ENCODE measurements around the gene RSPH1. TPM values are rescaled to one million over a fixed set of nuclear protein-coding genes. Genes with fewer than 3 reads are reported as not detected.
"Not testable (repeated sequence)": the region's sequence is repeated elsewhere in the genome, so short reads cannot be mapped to it uniquely, and the experiment has no call there.

The RSPH1 gene
- total RNA-seq, 1 donor from 2014 or later = not detected

DNA sequence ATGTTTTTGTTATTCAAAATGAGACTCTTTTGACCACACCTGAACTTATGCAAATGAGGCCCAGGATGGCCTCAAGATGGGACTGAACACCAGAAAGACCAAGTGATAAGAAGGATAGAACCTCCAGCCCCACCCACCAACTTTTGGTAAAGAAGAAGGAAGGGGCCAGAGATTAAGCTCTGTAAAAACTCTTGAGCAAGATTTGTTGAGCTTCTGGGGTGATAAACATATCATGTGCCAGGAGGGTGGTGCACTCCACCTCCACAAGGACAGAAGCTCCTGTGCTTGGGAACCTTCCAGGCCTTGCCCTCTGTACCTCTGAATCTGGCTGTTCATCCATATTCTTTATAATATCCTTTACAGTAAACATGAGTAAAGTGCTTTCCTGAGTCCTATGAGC, 5.3 kb downstream of the RSPH1 start:
- intact Hi-C loops (cut with micrococcal nuclease) = no loop called here

DNA sequence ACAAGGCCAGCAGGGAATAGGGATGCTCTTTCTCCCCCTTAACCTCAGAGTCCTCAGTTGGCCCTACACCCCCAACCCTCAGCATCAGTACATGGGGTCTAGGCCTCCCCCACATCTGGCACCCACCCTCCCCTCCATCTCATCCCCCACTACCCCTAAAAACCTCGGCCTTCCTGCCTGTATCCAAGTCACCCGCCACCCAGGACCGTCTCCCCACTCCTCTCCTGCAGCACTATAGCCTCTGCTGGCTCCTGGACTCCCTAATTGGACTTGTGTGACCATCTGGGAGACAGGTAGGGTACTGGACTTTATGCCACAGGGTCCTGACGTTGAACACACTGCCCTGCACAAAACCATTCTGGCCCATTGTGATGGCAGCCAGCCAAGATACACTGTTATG, 6.0 kb downstream of the RSPH1 start:
- intact Hi-C loops (cut with micrococcal nuclease) = no loop called here

DNA sequence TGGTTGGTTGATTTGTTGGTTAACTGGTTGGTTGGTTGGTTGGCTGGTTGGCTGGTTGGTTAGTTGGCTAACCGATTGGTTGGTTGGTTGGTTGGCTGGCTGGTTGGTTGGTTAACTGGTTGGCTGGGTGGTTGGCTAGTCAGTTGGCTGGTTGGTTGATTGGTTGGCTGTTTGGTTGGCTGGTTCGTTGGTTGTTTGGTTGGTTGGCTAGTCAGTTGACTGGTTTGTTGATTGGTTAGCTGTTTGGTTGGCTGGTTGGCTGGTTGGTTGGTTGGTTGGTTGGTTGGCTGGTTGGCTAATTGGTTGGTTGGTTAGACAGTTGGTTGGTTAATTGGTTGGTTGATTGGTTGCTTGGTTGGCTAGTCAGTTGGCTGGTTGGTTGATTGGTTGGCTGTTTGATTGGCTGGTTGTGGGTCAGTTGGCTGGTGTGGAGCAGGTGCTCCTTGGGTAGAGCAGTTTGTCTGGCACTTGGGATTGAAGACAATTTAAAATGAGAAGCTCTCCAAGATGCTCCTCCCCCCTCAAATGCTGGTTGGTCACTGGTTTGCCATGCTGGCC, 6.9 kb downstream of the RSPH1 start:
- intact Hi-C loops (cut with micrococcal nuclease) = no loop called here

DNA sequence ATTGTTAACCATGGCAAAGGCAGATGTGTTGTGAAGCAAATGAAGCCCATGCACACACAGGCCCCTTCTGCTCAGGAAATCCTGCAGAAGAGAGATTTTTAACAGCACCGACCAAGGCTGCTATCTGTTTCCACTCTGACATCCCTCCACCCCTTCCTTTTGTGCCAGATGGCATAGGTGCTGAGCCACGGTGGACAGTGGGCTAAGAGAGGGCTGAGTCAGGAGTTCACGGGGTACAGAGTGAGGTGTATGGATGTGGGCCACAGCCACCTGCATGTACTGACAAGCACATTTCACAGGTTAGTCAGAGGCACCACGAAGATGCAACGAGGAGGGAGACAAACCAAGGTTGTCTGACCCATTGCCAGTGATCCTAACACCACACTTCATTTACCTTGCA, 9.5 kb downstream of the RSPH1 start:
- intact Hi-C loops (cut with micrococcal nuclease) = no loop called here

DNA sequence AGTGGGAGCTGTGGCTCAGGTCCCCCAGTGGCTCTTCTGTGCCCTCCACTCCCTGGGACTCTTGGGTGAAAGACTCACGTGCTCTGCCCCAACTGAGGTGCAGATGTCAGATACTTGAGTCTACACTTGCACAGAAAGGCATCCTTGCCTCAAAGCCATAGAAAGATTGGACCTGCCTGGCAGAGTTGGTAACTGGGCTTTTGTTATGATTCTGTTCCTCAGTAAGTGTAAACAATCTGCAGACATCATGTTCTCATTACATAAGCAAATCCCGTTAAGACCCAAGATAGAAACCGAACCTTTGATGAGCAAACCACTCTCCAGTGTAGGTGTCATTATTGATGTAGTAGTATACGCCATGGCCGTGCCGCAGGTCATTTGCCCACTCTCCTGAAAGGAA, 10.0 kb downstream of the RSPH1 start:
- intact Hi-C loops (cut with micrococcal nuclease) = no loop called here

DNA sequence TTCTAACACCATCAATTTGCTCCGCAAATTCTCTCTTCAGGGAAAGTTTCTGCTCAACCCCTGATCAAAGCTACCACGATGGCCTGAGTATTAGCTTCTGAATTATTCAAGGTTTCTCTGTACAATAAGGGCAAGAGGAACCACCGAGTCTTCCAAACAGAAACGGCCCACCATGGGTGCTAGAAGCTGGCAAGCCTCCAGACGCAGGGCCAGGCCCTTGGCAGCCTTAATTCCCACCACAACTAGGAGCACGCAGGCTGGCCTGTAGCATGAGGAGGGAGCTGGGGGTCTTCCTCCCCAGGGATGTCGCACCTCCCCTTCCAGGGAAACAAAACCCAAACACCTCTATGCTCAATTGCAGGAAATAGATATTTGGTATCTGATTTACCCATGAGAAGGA, 11.1 kb downstream of the RSPH1 start:
- intact Hi-C loops (cut with micrococcal nuclease) = no loop called here

DNA sequence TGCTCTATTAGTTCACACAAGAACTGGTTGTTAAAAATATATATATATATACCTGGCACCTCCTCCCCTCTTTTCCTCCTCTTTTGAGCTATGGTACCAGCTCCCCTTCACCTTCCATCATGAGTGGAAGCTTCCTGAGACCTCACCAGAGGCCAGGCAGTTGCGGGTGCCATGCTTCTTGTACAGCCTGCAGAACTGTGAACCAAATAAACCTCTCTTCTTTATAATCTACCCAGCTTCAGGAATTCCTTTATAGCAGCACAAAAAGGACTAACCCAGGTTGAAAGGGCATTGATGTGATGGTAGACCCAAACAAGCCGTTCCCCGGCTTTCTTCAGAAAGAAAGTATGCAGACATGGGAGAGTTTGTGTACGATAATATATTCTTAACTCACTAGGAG, 14.9 kb downstream of the RSPH1 start:
- intact Hi-C loops (cut with micrococcal nuclease) = no loop called here

DNA sequence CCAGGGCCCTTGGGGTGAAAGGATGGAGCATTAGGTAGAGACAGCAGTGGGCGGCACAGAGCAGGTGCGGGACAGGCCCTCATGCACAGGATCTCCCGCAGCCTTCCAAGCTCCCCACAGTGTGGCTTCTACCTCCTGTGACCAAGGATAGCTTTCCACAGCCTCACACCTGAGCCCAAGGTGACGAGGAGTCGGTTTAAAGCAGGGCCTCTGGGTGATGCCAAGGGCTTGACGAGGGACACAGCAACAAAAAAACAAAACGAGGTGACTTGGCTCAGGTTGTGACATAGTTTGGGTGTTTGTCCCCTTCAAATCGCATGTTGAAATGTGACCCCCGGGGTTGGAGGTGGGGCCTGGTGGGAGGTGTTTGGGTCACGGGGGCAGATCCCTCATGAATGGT, 15.3 kb downstream of the RSPH1 start:
- intact Hi-C loops (cut with micrococcal nuclease) = no loop called here

DNA sequence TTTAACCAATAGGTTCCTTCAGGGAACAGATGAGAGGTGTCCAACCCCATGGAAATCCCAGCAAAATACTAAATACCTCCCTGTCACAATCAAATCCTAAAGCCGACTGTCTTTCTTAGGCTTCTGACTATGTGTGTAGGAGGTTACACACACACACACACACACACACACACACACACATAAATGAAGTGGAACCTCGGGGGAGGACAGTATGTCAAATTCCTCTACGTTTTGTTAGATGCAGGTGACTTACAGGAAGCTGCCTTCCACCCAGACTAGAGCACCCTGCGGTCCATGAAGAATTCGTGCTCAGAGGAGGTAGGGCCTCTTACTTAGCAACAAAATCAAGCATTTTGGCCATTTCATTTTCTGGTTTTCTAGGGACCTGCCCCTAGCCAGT, 16.4 kb downstream of the RSPH1 start:
- intact Hi-C loops (cut with micrococcal nuclease) = no loop called here

DNA sequence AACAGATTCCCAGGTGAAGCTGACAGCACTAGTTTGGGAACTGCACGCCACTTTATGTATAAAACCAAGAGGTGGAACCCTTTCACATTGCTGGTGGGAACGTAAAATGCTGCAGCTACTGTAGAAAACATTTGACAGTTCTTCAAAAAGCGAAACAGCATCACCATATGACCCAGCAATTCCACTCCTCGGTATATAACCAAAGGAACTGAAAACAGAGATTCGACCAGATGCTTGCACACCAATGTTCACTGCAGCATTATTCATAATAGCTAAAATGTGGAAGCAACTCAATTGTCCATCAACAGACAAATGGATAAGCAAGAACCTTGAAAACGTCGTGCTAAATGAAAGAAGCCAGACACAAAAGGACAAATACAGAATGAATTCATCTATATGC, 17.5 kb downstream of the RSPH1 start:
- intact Hi-C loops (cut with micrococcal nuclease) = no loop called here

DNA sequence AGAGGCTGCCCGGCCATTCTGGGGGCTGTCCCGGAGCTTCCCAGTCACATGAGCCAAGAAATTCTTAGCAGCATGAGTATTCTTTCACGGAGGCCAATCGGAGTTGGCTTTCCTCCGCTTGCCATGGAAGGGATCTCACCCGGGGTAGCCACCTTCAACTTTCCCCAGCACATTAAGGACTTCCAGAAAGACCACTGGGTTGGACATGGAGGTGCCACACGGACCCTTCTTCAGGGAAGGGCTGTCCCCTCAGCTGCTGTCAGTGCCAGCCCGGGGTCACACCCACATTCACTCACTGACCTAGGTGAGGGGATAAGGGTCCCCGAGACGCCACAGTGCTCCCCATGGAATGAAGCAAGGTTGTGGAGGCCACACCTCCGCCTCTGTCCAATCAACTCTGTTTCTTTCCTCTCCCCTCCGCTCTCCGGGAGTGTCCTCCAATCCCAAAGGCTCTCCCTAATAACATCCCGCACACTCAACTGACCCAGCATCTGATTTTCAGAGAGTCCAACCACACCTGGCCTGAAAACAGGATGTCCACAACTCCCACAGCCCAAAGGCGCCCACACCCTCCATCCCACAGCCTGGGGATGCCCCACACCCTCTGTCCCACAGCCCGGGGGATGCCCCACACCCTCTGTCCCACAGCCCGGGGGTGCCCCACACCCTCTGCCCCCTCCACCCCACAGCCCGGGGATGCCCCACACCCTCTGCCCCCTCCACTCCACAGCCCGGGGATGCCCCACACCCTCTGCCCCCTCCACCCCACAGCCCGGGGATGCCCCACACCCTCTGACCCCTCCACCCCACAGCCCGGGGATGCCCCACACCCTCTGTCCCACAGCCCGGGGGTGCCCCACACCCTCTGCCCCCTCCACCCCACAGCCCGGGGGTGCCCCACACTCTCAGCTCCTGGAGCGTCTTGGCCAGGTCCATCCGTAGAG, 19.4 kb downstream of the RSPH1 start:
- intact Hi-C loops (cut with micrococcal nuclease) = no loop called here

DNA sequence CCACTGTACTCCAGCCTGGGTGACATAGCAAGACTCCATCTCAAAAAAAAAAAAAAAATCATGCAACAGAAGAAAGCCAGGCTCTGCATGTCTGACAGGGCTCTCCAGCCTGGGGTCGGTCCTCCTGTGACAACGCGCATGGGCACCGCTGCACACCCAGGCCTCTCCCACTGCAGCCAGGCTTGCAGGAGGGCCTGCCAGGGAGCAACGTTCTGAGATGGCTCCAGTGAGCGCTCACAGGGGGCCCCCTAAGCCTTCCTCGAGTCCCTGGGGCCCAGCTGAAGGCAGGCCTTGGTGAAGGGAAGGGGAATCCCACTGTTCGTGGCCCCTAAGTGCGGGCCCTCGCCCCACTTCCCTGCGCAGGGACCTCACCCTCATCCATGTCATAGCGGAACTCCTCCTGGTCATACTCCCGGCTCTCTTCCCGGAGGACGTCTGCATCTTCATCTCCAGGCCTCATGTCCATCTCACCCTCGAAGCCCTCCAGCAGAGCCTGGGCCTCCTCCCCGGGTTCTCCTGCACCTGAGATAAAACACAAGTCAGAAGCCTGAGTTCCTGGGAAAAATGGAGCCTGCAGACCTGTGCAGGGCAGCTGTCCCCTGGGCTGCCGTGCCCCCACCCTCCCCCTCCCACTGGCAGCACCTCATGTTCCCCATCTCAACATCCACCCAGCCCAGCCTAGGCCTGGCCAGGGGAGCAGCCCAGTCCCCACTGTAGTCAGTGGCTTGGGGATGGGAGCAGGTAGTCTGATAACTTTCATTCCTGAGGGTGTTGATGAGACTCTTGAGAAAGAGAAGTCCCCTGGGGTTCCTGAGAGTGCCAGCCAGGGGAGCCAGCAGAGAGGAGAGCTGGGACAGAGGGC, 20.3 kb downstream of the RSPH1 start:
- intact Hi-C loops (cut with micrococcal nuclease) = no loop called here

DNA sequence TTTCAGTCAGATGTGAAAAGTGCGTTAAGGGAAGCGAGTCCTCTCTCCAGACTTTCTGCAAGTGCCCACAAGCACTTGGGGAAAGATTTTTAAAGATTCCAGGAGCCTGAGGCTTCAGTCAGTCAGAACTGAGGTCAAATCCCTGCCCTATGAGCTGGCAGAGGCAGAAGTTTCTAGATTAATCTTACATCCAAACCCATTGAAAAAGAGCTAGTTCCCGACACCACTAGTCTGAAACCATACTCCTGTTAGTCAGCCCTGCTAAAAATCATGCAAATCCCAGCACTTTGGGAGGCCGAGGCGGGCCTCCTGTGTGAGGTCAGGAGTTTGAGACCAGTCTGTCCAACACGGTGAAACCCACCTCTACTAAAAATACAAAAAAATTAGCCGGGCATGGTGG, 21.0 kb downstream of the RSPH1 start:
- intact Hi-C loops (cut with micrococcal nuclease) = no loop called here

DNA sequence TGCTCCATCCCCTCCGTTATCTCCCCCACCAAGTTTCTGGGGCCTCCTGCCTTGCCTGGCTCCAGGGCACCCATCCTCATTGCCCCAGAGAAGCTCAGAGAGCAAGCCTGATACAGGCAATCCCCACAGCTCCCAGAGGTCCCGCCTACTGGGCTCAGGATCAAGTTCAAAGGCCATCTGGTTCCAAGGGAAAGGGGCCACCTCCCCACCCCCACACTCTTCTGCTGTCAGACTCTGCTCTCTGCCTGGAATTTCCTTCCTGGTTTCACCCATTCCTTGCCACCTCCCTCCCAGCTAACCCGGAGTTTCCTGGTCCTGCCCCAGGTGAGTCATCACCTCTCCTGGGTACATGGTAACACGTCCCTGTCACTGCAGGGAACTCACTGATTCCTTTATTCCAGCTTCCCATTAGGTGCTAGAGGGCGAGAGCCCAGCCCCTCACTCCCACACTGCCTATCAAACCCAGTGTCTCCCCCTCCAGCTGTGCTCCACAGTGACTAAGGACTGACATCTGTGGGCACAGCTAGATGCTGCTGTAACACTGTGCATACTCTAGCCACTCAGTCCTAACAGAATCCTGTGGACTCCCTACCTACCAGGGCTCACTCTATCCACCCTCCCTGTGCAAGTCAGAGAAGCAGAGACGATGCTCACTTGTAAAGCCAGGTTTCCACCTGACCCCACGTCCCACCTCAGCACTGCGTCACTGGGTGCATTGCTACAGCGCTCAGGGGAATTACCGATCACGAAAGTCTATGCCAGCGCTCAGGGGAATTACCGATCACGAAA, 21.8 kb downstream of the RSPH1 start:
- intact Hi-C loops (cut with micrococcal nuclease) = no loop called here

DNA sequence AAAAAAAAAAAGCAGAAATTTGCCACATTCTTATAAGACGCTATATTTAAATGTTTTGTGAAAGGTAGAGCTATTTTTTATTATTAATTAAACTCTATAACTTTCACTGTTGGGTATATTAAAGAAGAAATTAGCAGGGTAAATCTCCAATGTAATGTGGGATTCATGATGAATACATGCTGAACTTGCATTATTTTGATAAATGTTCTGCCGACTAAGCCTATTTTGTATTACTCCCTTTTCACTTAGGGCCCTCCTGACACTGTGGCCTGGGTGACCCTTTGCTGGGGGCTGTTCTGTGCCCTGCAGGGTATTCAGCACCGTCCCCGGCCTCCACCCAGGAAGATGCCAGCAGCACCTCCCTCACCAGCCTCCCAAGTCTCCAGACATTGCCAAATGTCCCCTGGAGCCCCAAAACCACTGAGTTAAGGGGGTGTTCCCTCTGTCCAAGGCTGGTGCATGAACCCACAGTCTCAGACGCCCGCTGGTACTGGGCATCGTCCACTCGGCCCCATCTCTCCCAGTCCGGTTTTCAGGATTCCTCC, 22.5 kb downstream of the RSPH1 start:
- intact Hi-C loops (cut with micrococcal nuclease) = no loop called here

DNA sequence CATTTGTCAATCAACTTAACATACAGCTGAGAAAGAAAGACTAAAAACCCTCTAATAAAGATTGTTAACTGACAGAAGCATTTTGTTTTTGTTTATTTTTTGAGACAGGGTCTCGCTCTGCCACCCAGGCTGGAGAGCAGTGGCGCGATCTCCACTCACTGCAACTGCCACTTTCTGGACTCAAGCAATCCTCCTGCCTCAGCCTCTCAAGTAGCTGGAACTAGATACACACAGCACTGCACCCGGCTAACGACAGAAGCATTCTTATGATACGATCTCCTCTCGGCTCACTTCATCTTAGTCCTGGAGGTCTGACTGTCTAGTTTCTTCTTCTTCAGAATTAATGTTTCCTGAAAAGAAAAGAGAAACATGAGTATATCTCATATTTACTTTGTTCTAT, 23.5 kb downstream of the RSPH1 start:
- intact Hi-C loops (cut with micrococcal nuclease) = no loop called here

DNA sequence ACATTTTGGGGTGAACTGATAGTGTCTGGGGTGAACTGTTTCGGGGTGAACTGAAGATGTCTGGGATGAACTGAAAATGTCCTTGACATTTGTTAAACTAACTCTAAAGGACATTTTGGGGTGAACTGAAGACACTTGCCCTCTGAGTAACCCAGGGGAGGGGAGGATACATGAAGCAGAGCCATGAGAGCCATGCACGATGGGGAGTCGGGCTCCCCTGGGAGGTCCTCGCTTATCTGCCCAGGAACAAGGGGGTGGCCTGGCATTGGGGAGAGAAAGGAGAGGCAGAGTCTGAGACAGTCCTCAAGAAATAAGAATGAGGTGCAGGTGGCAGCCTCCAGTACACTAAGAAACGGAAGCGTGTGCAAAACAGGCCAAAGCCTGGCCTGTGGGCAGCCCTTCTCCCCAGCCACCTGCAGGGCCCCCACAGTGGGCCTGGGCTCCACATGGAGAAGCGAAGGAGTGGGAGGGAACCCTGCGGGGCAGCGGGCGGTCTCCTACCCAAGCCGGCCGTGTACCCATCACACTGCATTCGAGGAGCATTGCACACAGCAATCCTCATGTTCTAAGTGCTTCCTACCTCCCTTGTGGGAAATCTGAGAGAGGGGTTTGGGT, 24.2 kb downstream of the RSPH1 start:
- intact Hi-C loops (cut with micrococcal nuclease) = no loop called here

DNA sequence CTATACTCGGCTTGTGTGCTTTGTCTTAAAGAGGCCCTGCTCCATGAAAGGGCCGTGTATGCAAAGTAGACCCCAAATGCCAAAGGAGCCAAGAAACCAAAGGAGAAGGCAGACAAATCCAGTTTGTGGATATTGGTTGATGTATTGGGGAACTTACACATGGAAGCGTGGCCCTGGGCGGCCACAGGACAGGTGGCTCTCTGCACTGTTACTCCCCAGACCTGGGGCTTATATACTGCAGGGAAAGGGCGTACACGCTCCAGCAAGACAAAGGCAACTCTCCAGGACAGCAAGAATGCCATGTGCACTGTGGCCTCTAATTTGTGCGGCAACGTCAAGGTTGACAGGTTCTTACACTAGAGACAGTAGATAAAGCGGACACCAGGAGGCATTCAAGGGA, 24.8 kb downstream of the RSPH1 start:
- intact Hi-C loops (cut with micrococcal nuclease) = no loop called here

DNA sequence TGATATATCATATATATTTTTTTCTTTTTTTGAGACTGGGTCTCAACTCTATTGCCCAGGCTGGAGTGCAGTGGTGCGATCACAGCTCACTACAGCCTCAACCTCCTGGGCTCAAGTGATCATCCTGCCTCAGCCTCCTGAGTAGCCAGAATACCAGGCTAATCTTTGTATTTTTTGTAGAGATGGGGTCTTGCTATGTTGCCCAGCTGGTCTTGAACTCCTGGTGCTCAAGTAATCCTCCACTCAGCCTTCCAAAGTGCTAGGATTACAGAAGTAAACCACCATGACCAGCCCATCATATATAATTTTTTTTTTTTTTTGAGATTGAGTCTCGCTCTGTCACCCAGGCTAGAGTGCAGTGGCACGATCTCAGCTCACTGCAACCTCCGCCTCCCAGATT, 26.3 kb downstream of the RSPH1 start:
- intact Hi-C loops (cut with micrococcal nuclease) = not testable (repeated sequence)

DNA sequence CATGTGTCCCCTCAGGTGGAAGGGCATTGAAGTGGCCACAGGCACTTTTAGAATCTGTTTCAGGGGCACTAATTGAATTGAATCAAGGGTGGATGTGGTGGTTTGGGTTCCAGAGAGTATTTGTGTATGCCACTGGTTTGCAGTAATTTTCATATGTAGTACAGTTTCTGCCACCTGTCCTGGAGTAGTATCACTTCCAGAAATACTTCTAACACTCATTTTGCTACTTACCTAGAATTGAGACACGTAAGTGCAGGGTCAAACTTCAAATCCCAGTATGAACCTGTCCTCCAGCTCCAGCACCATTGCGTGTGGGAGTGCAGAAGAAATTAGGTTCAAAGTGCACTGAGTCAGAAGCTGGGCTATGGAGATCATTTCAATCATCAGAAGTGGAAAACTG, 26.8 kb downstream of the RSPH1 start:
- intact Hi-C loops (cut with micrococcal nuclease) = no loop called here
